HepG2 (cell line): Measurements from ENCODE around the gene NUDT14.

Experiments used
- CAMTA2 ChIP-seq: sonication (generic); formaldehyde crosslinking; IDR thresholded peaks from 2 replicates; pipeline ENCODE4 v1.4.0; 2020; ENCODE audit warnings: mild to moderate bottlenecking, missing genetic modification reagents, borderline replicate concordance
- CEBPB ChIP-seq: IDR thresholded peaks from 2 replicates; pipeline ENCODE4 v1.6.1; 2011; ENCODE audit warnings: low read depth, low read length, improper control_type of control experiment, borderline replicate concordance
- ESRRA ChIP-seq: sonication (generic); formaldehyde crosslinking; IDR thresholded peaks from 2 replicates; pipeline ENCODE4 v1.5.1; 2020; ENCODE audit warnings: mild to moderate bottlenecking, low read depth, missing genetic modification reagents
- NFYB ChIP-seq: sonication (generic); formaldehyde crosslinking; IDR thresholded peaks from 2 replicates; pipeline ENCODE4 v1.4.0; 2020; ENCODE audit warnings: missing genetic modification reagents
- NR2F1 ChIP-seq, 2 experiments: fragments of 450-650 bp in 1 of 2; formaldehyde crosslinking in 1 of 2; IDR thresholded peaks; 2 replicates each; pipeline versions ENCODE4 v1.5.0 to v1.6.1; 2016 to 2020; ENCODE audit warnings: mild to moderate bottlenecking in 1 of 2, missing compliant biosample characterization in 1 of 2, missing genetic modification reagents in 1 of 2, moderate library complexity in 1 of 2
- RBAK ChIP-seq: sonication (generic); formaldehyde crosslinking; IDR thresholded peaks from 2 replicates; pipeline ENCODE4 v1.5.1; 2020; ENCODE audit warnings: mild to moderate bottlenecking, missing genetic modification reagents
- ZFP1 ChIP-seq: IDR thresholded peaks from 2 replicates; pipeline ENCODE4 v1.6.1; 2016
- TF ChIP-seq, protein P1 (sequence below): sonication (generic); formaldehyde crosslinking; IDR thresholded peaks from 2 replicates; pipeline ENCODE4 v1.5.0; 2020; ENCODE audit warnings: mild to moderate bottlenecking, missing genetic modification reagents, moderate library complexity
- TF ChIP-seq, protein P2 (sequence below): sonication (generic); formaldehyde crosslinking; IDR thresholded peaks from 2 replicates; pipeline ENCODE4 v1.4.0; 2020; ENCODE audit warnings: missing genetic modification reagents, borderline replicate concordance
- TF ChIP-seq, protein P3 (sequence below): sonication (generic); formaldehyde crosslinking; IDR thresholded peaks from 2 replicates; pipeline ENCODE4 v1.4.0; 2020; ENCODE audit warnings: missing genetic modification reagents; ENCODE audit errors: not compliant biosample characterization

DNA sequence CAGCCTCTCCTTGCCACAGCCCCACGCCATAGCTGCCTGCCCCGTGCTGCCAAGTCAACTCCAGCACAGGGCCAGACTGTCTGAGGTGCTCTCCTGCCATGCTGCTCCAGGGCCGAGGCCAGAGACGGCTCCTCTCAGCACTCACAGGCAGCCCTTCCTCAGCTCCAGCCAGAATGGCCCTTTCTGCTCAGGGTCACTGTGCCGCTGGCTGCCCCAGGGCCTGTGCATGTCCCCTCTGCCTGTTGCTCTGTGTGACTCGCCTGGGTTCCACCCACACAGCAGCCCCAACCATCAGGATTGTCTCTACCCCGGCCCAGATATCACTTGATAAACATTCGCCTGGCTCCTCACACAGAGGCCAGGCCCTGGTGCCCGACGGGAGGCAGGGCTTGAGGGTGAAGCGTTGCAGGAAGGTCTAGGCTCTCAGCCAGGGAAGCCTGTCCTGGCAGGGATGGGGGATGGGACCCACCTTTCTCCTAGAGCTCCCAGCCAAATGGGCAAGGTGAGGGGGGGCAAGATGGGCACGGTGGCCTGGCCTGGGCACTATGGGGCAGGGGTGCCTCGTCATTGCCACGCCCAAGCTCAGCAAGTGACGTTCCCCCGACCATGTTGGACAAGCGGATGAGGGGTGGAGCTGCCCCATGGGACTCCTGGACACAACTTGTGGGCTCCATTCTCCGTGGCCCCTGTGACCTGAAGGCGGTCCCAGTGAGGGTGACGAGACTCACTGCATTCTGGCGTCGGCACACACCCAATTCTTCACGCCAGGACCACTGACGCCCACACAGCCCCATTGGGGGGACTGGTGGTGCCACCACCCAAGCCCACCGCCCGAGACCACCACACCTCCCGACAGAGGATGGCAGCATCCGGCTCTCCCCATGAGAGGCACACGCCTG is 39.8 kb upstream of the NUDT14 start:
- TF ChIP-seq NR2F1 (CRISPR knock-in tag; IDR thresholded peaks at IDR 0.05) (no peak), CEBPB (no peak), ESRRA (no peak), NFYB (CRISPR knock-in tag) (no peak), RBAK (no peak), CAMTA2 (CRISPR knock-in tag) (no peak), ZFP1 (CRISPR knock-in tag) (no peak)
- TF ChIP-seq, protein P1, sequence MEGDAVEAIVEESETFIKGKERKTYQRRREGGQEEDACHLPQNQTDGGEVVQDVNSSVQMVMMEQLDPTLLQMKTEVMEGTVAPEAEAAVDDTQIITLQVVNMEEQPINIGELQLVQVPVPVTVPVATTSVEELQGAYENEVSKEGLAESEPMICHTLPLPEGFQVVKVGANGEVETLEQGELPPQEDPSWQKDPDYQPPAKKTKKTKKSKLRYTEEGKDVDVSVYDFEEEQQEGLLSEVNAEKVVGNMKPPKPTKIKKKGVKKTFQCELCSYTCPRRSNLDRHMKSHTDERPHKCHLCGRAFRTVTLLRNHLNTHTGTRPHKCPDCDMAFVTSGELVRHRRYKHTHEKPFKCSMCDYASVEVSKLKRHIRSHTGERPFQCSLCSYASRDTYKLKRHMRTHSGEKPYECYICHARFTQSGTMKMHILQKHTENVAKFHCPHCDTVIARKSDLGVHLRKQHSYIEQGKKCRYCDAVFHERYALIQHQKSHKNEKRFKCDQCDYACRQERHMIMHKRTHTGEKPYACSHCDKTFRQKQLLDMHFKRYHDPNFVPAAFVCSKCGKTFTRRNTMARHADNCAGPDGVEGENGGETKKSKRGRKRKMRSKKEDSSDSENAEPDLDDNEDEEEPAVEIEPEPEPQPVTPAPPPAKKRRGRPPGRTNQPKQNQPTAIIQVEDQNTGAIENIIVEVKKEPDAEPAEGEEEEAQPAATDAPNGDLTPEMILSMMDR (CRISPR knock-in tag), result no peak
- TF ChIP-seq, protein P2, sequence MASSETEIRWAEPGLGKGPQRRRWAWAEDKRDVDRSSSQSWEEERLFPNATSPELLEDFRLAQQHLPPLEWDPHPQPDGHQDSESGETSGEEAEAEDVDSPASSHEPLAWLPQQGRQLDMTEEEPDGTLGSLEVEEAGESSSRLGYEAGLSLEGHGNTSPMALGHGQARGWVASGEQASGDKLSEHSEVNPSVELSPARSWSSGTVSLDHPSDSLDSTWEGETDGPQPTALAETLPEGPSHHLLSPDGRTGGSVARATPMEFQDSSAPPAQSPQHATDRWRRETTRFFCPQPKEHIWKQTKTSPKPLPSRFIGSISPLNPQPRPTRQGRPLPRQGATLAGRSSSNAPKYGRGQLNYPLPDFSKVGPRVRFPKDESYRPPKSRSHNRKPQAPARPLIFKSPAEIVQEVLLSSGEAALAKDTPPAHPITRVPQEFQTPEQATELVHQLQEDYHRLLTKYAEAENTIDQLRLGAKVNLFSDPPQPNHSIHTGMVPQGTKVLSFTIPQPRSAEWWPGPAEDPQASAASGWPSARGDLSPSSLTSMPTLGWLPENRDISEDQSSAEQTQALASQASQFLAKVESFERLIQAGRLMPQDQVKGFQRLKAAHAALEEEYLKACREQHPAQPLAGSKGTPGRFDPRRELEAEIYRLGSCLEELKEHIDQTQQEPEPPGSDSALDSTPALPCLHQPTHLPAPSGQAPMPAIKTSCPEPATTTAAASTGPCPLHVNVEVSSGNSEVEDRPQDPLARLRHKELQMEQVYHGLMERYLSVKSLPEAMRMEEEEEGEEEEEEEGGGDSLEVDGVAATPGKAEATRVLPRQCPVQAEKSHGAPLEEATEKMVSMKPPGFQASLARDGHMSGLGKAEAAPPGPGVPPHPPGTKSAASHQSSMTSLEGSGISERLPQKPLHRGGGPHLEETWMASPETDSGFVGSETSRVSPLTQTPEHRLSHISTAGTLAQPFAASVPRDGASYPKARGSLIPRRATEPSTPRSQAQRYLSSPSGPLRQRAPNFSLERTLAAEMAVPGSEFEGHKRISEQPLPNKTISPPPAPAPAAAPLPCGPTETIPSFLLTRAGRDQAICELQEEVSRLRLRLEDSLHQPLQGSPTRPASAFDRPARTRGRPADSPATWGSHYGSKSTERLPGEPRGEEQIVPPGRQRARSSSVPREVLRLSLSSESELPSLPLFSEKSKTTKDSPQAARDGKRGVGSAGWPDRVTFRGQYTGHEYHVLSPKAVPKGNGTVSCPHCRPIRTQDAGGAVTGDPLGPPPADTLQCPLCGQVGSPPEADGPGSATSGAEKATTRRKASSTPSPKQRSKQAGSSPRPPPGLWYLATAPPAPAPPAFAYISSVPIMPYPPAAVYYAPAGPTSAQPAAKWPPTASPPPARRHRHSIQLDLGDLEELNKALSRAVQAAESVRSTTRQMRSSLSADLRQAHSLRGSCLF (CRISPR knock-in tag), result no peak
- TF ChIP-seq, protein P3, sequence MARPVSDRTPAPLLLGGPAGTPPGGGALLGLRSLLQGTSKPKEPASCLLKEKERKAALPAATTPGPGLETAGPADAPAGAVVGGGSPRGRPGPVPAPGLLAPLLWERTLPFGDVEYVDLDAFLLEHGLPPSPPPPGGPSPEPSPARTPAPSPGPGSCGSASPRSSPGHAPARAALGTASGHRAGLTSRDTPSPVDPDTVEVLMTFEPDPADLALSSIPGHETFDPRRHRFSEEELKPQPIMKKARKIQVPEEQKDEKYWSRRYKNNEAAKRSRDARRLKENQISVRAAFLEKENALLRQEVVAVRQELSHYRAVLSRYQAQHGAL (CRISPR knock-in tag), result no peak
